Large intestine (tissue), 3 donors: ENCODE measurements around the gene GABRD. TPM values are rescaled to one million over a fixed set of nuclear protein-coding genes. Genes with fewer than 3 reads are reported as not detected.

Source experiments
- DNase-seq, 2 donors: peaks; one replicate each; pipeline versions ENCODE4 v3.0.0 to v3.0.0-alpha.2; 2013
- H3K27ac ChIP-seq: one replicate; pipeline ENCODE4 v1.5.1; 2013; ENCODE audit warnings: low read length
- H3K27me3 ChIP-seq: 2 replicates; pipeline ENCODE4 v1.6.1; 2013; ENCODE audit warnings: low read length; ENCODE audit not compliant: control insufficient read depth, insufficient read depth
- H3K36me3 ChIP-seq: 2 replicates; pipeline ENCODE4 v1.6.1; 2013; ENCODE audit warnings: low read length; ENCODE audit not compliant: control insufficient read depth, insufficient read depth
- H3K4me1 ChIP-seq: one replicate; pipeline ENCODE4 v1.6.1; 2013; ENCODE audit warnings: low read length; ENCODE audit not compliant: control insufficient read depth, insufficient read depth
- H3K4me3 ChIP-seq: one replicate; pipeline ENCODE4 v1.5.1; 2013; ENCODE audit warnings: low read length
- H3K9me3 ChIP-seq: one replicate; pipeline ENCODE4 v1.6.1; 2013; ENCODE audit warnings: mild to moderate bottlenecking, low read depth, low read length, moderate library complexity; ENCODE audit not compliant: control insufficient read depth
- WGBS: methylation state at CpG from one replicate; pipeline ENCODE4 v1.1.5; 2013; ENCODE audit warnings: low lambda C conversion rate; ENCODE audit not compliant: insufficient coverage; 5-methylcytosine and 5-hydroxymethylcytosine counted together
- polyA plus RNA-seq: library from polyadenylated mRNA; unstranded; fragments of 120-200 nt; gene quantifications from one replicate; pipeline ENCODE4 v1.2.1, GENCODE V29; 2013

GABRD gene
- polyA plus RNA-seq, 1 donor, result 0.54 TPM

DNA sequence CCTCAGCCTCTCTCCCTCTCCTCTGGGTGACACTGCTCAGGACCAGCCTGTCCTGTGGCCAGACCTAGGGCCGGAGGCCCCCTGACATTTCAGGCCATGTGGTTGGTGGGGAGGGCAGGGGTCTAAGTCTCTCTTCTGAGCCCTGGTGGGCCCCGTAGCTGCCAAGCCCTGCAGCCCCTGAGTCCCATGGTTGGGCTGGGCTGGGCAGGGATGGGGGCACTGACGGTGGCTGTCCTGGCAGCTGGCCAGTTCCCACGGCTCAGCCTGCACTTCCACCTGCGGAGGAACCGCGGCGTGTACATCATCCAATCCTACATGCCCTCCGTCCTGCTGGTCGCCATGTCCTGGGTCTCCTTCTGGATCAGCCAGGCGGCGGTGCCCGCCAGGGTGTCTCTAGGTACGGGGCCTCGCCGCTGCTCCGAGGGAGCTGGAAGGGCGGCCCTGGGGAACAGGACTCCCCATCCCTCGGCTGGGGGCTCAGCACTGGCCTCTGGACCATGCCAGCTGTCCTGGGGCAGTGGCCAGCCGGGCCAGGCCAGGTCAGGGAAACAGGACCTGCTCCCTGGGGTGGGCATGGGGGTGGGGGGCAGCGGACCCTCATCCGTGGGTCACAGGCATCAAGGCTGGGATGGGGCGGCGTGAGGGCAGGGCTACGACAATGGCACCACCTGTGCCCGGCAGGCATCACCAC is 9.9 kb downstream of the GABRD start:
- Histone ChIP-seq H3K27ac (no peak overlapping the region), H3K27me3 (peaks cover 7% of the 10 kb centered on the region), H3K4me3 (no peak overlapping the region), H3K9me3 (no peaks in the 10 kb centered on the region), H3K36me3 (no peaks in the 10 kb centered on the region), H3K4me1 (no peaks in the 10 kb centered on the region)
- DNase-seq, result no peak
- no CpG with 5 or more reads among the region's 26 CpGs for WGBS

GRCh38 chr1:2029561-2029960 is 10.4 kb downstream of the GABRD start:
- Histone ChIP-seq H3K9me3 (no peaks in the 10 kb centered on the region), H3K27me3 (peaks cover 7% of the 10 kb centered on the region), H3K27ac (no peak overlapping the region), H3K4me3 (no peak overlapping the region), H3K4me1 (no peaks in the 10 kb centered on the region), H3K36me3 (no peaks in the 10 kb centered on the region)
- WGBS, result no CpG with 5 or more reads among the region's 15 CpGs
- no peak for DNase-seq

GRCh38 chr1:2030076-2030871 is 11.1 kb downstream of the GABRD start:
- no peak overlapping the region for H3K27ac ChIP-seq
- H3K27me3 ChIP-seq, result peaks cover 7% of the 10 kb centered on the region
- WGBS, result no CpG with 5 or more reads among the region's 42 CpGs
- H3K9me3 ChIP-seq, result no peaks in the 10 kb centered on the region
- H3K36me3 ChIP-seq, result no peaks in the 10 kb centered on the region
- H3K4me3 ChIP-seq, result no peak overlapping the region
- H3K4me1 ChIP-seq, result no peaks in the 10 kb centered on the region
- DNase-seq, result no peak

- no peaks in the 10 kb centered on the region for H3K36me3 ChIP-seq
- H3K9me3 ChIP-seq, result no peaks in the 10 kb centered on the region
- no peak for DNase-seq
- no peaks in the 10 kb centered on the region for H3K4me1 ChIP-seq
- no CpG with 5 or more reads among the region's 33 CpGs for WGBS
- no peak overlapping the region for H3K4me3 ChIP-seq
- peaks cover 7% of the 10 kb centered on the region for H3K27me3 ChIP-seq
- no peak overlapping the region for H3K27ac ChIP-seq
These were observed 12.7 kb downstream of the GABRD start for GRCh38 chr1:2031546-2032540.

GRCh38 chr1:2032737-2033136 is 13.6 kb downstream of the GABRD start:
- H3K9me3 ChIP-seq, result no peaks in the 10 kb centered on the region
- no peaks in the 10 kb centered on the region for H3K4me1 ChIP-seq
- no peak overlapping the region for H3K4me3 ChIP-seq
- no CpG with 5 or more reads among the region's 14 CpGs for WGBS
- H3K36me3 ChIP-seq, result no peaks in the 10 kb centered on the region
- no peak overlapping the region for H3K27ac ChIP-seq
- no peak for DNase-seq
- H3K27me3 ChIP-seq, result peaks cover 7% of the 10 kb centered on the region

DNA sequence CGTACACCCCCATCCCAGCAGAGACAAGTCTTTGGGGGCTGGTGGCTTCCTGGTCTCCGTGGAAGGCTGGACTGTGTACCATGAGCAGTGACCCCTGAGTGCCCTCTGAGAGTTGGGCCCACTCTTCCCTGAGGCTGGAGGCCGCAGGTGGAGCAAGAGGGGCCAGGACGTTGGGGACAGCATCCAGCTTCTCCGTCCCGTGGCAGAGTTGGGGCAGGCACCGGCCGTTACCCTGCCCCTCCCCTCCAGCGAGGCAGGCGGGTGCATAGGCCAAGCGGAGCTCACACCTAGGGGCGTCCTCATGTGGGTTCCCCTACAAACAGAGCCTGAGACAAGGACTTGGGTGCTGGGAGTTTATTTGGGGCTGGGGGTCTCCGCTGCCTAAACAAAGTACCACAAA is 14.0 kb downstream of the GABRD start:
- Histone ChIP-seq H3K9me3 (no peaks in the 10 kb centered on the region), H3K36me3 (no peaks in the 10 kb centered on the region), H3K4me1 (no peaks in the 10 kb centered on the region), H3K4me3 (no peak overlapping the region), H3K27me3 (peaks cover 7% of the 10 kb centered on the region), H3K27ac (no peak overlapping the region)
- no peak for DNase-seq
- WGBS, result no CpG with 5 or more reads among the region's 13 CpGs

DNA sequence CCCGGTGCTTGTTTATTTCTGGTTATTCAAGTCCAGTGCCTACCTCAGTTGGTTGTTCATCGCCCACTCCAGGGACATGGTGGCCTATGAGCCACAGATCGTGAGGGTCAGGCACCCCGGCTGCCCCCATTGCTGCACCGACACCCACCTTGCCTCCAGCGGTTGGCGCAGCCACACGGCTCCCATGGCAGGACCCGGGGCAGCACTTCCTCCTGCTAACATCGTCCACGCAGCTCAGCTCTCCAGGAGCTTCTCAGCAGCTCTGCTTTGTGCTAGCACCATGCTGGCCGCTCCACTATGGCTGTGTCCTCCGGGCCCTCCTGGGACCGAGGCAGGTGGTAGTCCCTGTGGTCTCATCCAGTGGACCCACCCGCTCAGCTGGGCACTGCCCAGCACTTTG is 17.1 kb downstream of the GABRD start:
- no peak overlapping the region for H3K27ac ChIP-seq
- no peak for DNase-seq
- no peaks in the 10 kb centered on the region for H3K9me3 ChIP-seq
- peaks cover 7% of the 10 kb centered on the region for H3K27me3 ChIP-seq
- no CpG with 5 or more reads among the region's 15 CpGs for WGBS
- H3K4me3 ChIP-seq, result no peak overlapping the region
- no peaks in the 10 kb centered on the region for H3K36me3 ChIP-seq
- H3K4me1 ChIP-seq, result no peaks in the 10 kb centered on the region

DNA sequence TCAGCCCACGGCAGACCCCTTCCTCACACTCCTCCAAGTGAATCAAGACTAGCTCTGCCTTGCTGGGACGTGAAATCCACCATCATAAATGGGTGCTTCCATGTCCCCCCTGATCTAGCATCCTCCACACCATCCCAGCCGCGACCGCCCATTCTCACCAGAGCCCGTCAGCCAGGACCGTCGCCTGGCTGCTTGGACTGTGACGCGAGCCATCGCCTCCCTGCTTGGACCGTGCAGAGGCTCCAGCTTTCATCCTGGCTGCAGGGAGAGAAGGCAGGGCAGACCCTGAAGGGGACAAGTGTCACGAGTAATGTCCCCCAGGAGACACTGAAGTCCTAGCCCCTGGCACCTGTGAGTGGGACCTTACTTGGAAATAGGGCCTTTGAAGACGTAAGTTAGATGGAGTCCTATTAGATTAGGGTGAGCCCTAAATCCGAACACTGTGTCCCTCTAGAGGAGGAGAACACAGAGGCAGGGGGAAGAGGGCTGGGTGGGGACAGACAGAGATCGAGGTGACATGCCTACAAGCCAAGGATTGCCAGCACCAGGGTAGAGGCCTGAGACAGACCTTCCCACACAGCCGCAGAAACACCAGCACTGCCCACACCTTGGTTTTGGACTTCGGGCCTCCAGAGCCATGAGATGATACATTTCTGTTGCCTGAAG is 18.3 kb downstream of the GABRD start:
- H3K4me1 ChIP-seq, result no peaks in the 10 kb centered on the region
- WGBS, result no CpG with 5 or more reads among the region's 18 CpGs

GRCh38 chr1:2038229-2038628 is 19.1 kb downstream of the GABRD start:
- H3K27me3 ChIP-seq, result no peaks in the 10 kb centered on the region
- WGBS, result no CpG with 5 or more reads among the region's 8 CpGs
- no peak overlapping the region for H3K4me3 ChIP-seq
- H3K27ac ChIP-seq, result no peak overlapping the region
- no peak for DNase-seq
- H3K36me3 ChIP-seq, result no peaks in the 10 kb centered on the region
- peaks cover 5% of the 10 kb centered on the region for H3K4me1 ChIP-seq
- no peaks in the 10 kb centered on the region for H3K9me3 ChIP-seq

More for the DNA sequence above, 18.3 kb downstream of the GABRD start:
- DNase-seq, result no peak
- Histone ChIP-seq H3K9me3 (no peaks in the 10 kb centered on the region), H3K36me3 (no peaks in the 10 kb centered on the region), H3K27ac (no peak overlapping the region), H3K27me3 (peaks cover 4% of the 10 kb centered on the region), H3K4me3 (no peak overlapping the region)

DNA sequence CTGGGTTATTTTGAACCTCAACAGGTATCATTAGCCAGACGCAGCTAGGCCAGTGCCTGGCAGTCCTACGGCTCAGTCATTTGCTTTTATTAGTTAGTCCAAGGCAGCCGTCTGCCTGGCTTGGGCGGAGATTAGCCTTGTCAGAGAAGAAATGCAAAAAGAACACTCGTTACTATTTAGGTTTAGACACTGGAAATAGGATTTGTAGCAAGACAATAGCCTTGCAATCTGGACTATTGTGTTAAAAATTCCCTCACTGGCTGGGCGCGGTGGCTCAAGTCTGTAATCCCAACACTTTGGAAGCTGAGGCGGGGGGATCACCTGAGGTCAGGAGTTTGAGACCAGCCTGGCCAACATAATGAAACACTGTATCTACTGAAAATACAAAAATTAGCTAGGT is 20.1 kb downstream of the GABRD start:
- no peak for DNase-seq
- Histone ChIP-seq H3K36me3 (no peaks in the 10 kb centered on the region), H3K27me3 (no peaks in the 10 kb centered on the region), H3K4me3 (no peak overlapping the region), H3K9me3 (no peaks in the 10 kb centered on the region), H3K4me1 (peaks cover 8% of the 10 kb centered on the region), H3K27ac (no peak overlapping the region)
- no CpG with 5 or more reads among the region's 8 CpGs for WGBS
